ENCODE results near the gene SNX3.
"Not testable (repeated sequence)": the region's sequence is repeated elsewhere in the genome, so short reads cannot be mapped to it uniquely, and the experiment has no call there.

The SNX3 gene

DNA sequence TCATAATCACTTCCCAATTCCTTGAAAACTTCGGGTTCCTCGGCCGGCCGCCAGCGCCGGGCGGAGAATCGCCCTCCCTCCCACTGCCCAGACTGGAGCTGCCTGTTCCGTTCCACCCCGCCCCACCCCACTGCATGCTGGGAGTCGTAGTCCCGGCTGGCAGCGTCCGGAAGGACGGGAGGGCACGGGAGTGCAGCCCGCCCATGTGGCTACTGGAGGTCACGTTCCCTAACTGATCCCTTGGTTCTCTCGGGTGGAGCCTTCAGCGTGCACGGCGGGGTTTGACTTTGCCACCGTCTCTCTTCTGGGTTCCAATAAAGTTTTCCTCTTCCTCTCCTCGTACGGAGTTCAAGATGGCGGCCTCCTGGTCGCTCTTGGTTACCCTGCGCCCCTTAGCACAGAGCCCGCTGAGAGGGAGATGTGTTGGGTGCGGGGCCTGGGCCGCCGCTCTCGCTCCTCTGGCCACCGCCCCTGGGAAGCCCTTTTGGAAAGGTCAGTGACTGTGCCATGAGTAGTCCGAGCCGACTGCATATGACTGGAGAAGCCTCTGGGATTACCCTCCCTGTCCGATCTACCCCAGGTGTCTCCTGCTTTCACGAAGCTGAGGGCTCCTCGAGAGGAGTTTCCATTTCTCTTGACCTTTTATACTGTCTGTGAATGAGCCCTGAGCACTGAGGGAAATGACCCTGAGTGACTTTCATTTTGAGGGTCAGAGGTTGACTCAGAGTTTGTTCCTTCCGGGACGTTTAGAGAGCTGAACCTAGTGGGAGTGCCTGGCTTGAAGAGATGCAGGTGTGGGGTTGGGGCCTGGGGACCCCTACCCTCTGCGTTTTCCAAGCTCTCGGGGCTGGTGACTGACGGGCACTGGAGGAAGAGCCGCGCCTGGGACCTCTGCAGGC is 34.1 kb upstream of the SNX3 start, which contains the start of gene AFG1L:
TSS of gene AFG1L (plus strand) at position 328 of the 899 bp plus-strand sequence. CDS start at position 354, 26 bp downstream.
- TF ChIP-seq, protein P1, sequence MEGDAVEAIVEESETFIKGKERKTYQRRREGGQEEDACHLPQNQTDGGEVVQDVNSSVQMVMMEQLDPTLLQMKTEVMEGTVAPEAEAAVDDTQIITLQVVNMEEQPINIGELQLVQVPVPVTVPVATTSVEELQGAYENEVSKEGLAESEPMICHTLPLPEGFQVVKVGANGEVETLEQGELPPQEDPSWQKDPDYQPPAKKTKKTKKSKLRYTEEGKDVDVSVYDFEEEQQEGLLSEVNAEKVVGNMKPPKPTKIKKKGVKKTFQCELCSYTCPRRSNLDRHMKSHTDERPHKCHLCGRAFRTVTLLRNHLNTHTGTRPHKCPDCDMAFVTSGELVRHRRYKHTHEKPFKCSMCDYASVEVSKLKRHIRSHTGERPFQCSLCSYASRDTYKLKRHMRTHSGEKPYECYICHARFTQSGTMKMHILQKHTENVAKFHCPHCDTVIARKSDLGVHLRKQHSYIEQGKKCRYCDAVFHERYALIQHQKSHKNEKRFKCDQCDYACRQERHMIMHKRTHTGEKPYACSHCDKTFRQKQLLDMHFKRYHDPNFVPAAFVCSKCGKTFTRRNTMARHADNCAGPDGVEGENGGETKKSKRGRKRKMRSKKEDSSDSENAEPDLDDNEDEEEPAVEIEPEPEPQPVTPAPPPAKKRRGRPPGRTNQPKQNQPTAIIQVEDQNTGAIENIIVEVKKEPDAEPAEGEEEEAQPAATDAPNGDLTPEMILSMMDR (IDR thresholded peaks at IDR 0.05; ENCODE audit: low read depth, low read length), result no peak
- TF ChIP-seq POLR2A (IDR thresholded peaks at IDR 0.05; ENCODE audit: extremely low read depth, insufficient read length) (peak; percentile 43), MYC (IDR thresholded peaks at IDR 0.05; ENCODE audit: low read depth, low read length) (peak; percentile 88)
- TF ChIP-seq, protein P2, sequence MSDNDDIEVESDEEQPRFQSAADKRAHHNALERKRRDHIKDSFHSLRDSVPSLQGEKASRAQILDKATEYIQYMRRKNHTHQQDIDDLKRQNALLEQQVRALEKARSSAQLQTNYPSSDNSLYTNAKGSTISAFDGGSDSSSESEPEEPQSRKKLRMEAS (IDR thresholded peaks at IDR 0.05; ENCODE audit: low read depth, low read length), result peak; percentile 87
- peak; percentile 97 for DNase-seq (ENCODE audit: low read depth)
- H3K4me3 ChIP-seq (ENCODE audit: low read depth, low read length), result peak within 1 kb of the TSS; percentile 98

DNA sequence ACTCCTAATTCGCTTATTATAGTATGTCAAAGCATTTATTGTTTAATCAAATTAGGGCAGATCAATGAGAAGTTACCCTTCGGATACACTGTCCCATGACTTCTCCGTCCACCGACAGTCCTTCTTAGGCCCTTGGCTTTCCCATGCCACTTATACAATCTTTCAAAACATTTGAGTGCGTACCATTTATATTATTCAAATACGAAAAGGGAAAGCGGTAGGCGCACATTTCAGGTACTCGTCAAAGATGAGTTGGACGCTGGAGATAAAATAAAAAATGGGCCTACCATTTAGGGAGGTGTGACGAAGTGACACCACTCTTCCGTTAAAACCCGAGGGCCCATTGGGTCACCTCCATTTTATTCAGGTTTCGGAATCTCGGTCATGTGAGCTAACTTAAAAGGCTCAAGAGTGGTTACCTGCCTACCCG is 33.5 kb upstream of the SNX3 start:
- peak overlapping the region; percentile 98 for H3K4me3 ChIP-seq (ENCODE audit: low read depth, low read length)
- no peak for TF ChIP-seq MYC (IDR thresholded peaks at IDR 0.05; ENCODE audit: low read depth, low read length)
- TF ChIP-seq, protein P2 (IDR thresholded peaks at IDR 0.05; ENCODE audit: low read depth, low read length), result no peak
- DNase-seq (ENCODE audit: low read depth), result no peak

DNA sequence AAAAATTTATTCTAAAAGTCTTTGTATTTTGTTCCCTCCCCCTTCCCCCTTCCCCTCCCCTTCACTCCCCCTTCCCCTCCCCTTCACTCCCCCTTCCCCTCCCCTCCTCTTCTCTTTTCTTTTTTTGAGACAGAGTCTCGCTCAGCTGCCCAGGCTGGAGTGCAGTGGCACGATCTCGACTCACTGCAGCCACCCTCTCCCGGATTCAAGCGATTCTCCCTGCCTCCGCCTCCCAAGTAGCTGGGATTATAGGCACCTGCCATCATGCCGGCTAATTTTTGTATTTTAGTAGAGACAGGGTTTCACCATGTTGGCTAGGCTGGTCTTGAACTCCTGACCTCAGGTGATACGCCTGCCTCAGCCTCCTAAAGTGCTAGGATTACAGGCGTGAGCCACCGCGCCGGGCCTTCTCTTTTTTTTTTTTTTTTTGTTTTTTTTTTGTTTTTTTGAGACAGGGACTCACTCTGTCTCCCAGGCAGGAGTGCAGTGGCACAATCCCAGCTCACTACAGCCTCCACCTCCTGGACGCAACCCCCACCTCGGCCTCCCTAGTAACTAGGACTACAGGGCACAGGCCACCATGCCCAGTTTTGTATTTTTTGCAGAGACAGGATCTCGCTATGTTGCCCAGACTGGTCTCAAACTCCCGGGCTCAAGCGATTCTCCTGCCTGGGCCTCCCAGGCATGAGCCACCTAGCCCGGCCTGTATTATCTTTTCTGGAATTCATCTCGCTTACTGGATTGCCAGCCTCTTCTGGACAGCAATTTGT is 32.9 kb upstream of the SNX3 start:
- peak overlapping the region; percentile 98 for H3K4me3 ChIP-seq (ENCODE audit: low read depth, low read length)
- TF ChIP-seq, protein P1 (IDR thresholded peaks at IDR 0.05; ENCODE audit: low read depth, low read length), result no peak
- TF ChIP-seq, protein P2 (IDR thresholded peaks at IDR 0.05; ENCODE audit: low read depth, low read length), result no peak
- TF ChIP-seq MYC (IDR thresholded peaks at IDR 0.05; ENCODE audit: low read depth, low read length) (no peak), POLR2A (IDR thresholded peaks at IDR 0.05; ENCODE audit: extremely low read depth, insufficient read length) (no peak)
- peak; percentile 23 for DNase-seq (ENCODE audit: low read depth)

DNA sequence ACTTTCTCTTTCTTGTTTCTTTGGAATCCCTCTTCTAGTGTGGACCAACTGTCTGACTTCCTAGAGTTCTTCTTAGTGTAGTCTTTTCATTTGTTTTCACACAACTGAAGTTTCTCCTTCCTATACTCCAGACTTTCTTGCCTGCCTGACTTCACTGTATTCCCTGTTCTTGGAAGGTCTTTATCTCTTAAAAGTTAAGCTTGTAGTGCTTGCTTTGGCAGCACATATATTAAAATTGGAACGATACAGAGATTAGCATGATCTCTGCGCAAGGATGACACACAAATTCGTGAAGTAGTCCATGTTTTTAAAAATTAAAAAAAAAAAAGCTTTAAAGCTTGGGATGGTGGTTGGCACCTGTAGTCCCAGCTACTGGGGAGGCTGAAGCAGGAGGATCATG is 31.7 kb upstream of the SNX3 start:
- DNase-seq (ENCODE audit: low read depth); H3K4me3 ChIP-seq (ENCODE audit: low read depth, low read length): not testable (repeated sequence)

DNA sequence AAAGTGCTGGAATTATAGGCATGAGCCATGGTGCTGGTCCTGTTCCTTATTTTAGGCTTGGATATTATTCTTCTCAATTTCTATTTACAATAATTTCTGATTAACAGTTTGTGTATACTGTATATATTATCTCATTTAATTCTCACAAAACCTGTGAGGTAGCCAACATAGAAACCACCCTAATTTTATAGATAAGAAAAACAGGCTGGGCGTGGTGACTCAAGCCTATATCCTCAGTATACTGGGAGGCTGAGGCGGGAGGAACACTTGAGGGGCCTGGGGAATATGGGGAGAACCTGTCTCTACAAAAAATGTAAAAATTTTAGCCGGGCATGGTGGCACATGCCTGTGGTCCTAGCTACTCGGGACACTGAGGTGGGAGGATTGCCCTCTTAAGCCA is 30.3 kb upstream of the SNX3 start:
- TF ChIP-seq, protein P2 (IDR thresholded peaks at IDR 0.05; ENCODE audit: low read depth, low read length), result no peak
- no peak overlapping the region for H3K4me3 ChIP-seq (ENCODE audit: low read depth, low read length)

DNA sequence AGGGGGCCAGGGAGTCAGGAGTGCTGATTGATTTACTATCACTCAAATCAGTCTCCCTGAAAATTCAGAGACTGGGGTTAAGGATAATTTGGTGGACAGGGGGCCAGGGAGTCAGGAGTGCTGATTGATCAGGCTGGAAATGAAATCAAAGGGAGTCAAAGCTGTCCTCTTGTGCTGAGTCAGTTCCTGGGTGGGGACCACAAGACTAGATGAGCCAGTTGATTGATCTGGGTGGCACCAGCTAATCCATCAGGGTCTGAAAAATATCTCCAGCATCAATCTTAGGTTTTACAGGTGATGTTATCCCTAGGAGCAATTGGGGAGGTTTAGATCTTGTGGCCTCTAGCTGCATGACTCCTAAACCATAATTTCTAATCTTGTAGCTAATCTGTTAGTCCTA is 27.9 kb upstream of the SNX3 start:
- H3K4me3 ChIP-seq (ENCODE audit: low read depth, low read length), result no peak overlapping the region
- DNase-seq (ENCODE audit: low read depth), result no peak
- TF ChIP-seq, protein P2 (IDR thresholded peaks at IDR 0.05; ENCODE audit: low read depth, low read length), result no peak
- TF ChIP-seq MYC (IDR thresholded peaks at IDR 0.05; ENCODE audit: low read depth, low read length) (no peak), POLR2A (IDR thresholded peaks at IDR 0.05; ENCODE audit: extremely low read depth, insufficient read length) (no peak)
- TF ChIP-seq, protein P1 (IDR thresholded peaks at IDR 0.05; ENCODE audit: low read depth, low read length), result no peak

More for the DNA sequence above, 30.3 kb upstream of the SNX3 start:
- no peak for DNase-seq (ENCODE audit: low read depth)

DNA sequence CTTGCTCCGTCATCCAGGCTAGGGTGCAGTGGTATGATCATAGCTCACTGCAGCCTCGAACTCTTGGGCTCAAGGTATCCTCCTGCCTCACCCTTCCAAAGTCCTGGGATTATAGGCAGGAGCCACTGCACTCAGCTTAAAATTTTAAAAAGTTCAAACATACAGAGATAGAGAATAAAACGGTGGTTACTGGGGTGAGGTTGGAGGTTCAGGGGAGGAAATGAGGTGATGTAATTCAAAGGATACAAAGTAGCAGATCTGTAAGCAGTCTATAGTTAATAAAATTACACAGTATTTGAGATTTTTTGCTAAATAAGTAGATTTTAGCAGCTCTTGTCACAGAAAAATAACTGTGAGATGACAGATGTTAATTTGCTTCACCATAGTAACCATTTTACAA is 26.5 kb upstream of the SNX3 start:
- TF ChIP-seq MYC (IDR thresholded peaks at IDR 0.05; ENCODE audit: low read depth, low read length), result no peak
- DNase-seq (ENCODE audit: low read depth), result no peak
- H3K4me3 ChIP-seq (ENCODE audit: low read depth, low read length), result no peak overlapping the region

All from NB4 (cell line).